ENCODE results near the gene WIZ.

DNA sequence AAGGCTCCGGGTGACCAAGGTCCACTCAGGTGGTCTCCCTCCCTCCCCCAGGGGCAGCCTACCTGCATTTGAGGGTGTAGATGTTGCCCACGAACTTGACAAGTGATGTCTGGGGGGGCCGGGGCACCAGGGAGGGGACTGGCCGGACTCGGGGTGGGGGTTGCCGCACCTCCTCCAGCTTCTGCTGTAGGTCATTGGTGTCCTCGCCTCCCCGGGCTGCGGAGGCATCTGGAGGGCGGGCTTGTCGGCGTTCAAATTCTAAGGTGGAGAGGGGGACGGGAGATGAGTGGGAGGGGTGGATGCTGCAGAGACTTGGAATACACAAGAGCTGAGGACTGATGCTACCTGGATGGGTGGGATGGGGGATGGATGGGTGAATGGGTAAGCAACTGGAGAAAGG is 25.6 kb downstream of the WIZ start:
- TF ChIP-seq, protein P1, sequence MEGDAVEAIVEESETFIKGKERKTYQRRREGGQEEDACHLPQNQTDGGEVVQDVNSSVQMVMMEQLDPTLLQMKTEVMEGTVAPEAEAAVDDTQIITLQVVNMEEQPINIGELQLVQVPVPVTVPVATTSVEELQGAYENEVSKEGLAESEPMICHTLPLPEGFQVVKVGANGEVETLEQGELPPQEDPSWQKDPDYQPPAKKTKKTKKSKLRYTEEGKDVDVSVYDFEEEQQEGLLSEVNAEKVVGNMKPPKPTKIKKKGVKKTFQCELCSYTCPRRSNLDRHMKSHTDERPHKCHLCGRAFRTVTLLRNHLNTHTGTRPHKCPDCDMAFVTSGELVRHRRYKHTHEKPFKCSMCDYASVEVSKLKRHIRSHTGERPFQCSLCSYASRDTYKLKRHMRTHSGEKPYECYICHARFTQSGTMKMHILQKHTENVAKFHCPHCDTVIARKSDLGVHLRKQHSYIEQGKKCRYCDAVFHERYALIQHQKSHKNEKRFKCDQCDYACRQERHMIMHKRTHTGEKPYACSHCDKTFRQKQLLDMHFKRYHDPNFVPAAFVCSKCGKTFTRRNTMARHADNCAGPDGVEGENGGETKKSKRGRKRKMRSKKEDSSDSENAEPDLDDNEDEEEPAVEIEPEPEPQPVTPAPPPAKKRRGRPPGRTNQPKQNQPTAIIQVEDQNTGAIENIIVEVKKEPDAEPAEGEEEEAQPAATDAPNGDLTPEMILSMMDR (IDR thresholded peaks at IDR 0.05), result no peak
- TF ChIP-seq POLR2A (IDR thresholded peaks at IDR 0.05), result no peak
- no peak for TF ChIP-seq POLR2AphosphoS5 (IDR thresholded peaks at IDR 0.05)
